Measurements from ENCODE around the gene ZNF239.
"Not testable (repeated sequence)": the region's sequence is repeated elsewhere in the genome, so short reads cannot be mapped to it uniquely, and the experiment has no call there.

The ZNF239 gene

GRCh38 chr10:43576062-43576461, 1.6 kb upstream of the ZNF239 start:
- FAIRE-seq, result no peak

- FAIRE-seq, result no peak
Measured at GRCh38 chr10:43574906-43575305, 490 bp upstream of the ZNF239 start.

GRCh38 chr10:43573250-43574000, 991 bp downstream of the ZNF239 start:
- FAIRE-seq, result no peak

- FAIRE-seq, result no peak
Measured at GRCh38 chr10:43570971-43571370, 3.4 kb downstream of the ZNF239 start.

GRCh38 chr10:43569681-43570080, 4.7 kb downstream of the ZNF239 start:
- FAIRE-seq, result no peak

- FAIRE-seq, result no peak
Measured at GRCh38 chr10:43557214-43557613, 17.2 kb downstream of the ZNF239 start.

GRCh38 chr10:43543746-43544145, 30.7 kb downstream of the ZNF239 start:
- FAIRE-seq, result not testable (repeated sequence)

- no peak for FAIRE-seq
Measured at GRCh38 chr10:43524434-43525247, 49.8 kb downstream of the ZNF239 start.

All from islet of Langerhans (tissue), 1 donor.